ENCODE results near the gene TRAF3IP3. TPM values are rescaled to one million over a fixed set of nuclear protein-coding genes. Genes with fewer than 3 reads are reported as not detected.

The TRAF3IP3 gene
- total and polyA plus RNA-seq, 12 donors, result 0.45 to 8.0 (median 0.77) TPM

DNA sequence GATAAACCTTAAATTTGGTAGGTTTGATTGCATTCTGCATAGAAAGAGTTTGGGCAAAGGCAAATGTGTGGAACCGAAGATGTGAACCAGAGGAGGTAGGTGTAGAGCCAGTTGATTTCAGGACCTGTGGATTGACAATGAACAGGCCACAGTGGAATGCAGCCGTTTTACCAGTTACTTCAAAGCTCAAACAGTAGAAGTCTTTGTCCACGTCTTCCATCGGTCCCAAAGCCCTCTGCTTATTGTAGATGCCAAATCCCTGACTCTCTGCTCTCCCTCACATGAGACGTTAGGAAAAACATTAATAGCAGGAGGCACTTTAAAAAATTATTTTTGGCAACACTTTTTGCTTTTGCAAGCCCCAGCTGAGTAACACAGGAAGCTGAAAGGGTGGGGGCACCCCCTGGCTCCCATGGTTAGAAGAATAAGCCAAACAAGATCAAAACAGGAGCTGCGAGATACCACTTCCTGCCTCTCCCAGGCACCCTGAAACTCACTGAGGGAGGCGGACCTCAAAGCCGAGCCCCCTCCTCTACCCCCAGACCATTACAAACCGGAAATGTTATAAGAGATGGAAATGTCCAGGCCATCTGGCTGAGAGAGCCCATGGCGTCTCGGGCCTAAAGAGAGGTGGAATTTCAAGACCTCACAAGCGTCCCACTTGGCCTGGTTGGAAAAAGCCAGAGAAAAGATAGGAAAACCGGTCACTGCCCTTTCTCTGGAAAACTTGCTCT lies 13.5 kb downstream of the TRAF3IP3 start:
- Histone ChIP-seq H3K4me1 (peaks cover 8 to 48% (median 22%) of the 10 kb centered on the region in 9 donors), H3K4me3 (peak overlapping the region in 4 of 10 donors; percentile 1 to 45 (median 16))

DNA sequence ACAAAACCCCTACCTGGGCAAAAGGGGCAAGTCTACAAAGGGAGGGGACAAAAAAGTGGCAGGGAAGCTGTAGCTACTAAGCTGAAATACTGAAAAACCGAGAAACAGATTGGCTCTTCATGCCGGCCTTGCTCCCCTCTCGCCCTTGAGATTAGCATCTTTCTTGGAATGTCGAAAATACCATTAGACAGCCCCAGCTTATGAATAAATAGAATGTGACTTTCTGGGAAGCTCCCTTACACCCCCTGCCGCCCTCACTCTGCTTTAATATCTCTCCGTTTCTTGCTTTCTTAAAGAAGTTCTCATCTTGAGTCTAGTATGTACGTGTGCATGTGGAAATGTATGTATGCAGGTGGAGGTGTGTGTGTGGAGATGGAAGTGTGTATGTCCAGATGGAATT lies 14.1 kb downstream of the TRAF3IP3 start:
- 47 to 65% methylated on average over 7 of the region's 7 CpGs for WGBS, 2 donors
- Histone ChIP-seq H3K27me3 (no peaks in the 10 kb centered on the region), H3K4me1 (peaks cover 8 to 54% (median 22%) of the 10 kb centered on the region in 9 donors), H3K9me3 (no peaks in the 10 kb centered on the region), H3K36me3 (peaks cover 0 to 19% (median 0%) of the 10 kb centered on the region in 9 donors), H3K4me3 (peak overlapping the region in 4 of 10 donors; percentile 1 to 45 (median 16)), H3K27ac (peak overlapping the region; percentile 56 to 90 (median 80))
- no peak for DNase-seq
- intact Hi-C loops (cut with DNase I), result no loop called here
- no peak for ATAC-seq
- TF ChIP-seq, protein P1, sequence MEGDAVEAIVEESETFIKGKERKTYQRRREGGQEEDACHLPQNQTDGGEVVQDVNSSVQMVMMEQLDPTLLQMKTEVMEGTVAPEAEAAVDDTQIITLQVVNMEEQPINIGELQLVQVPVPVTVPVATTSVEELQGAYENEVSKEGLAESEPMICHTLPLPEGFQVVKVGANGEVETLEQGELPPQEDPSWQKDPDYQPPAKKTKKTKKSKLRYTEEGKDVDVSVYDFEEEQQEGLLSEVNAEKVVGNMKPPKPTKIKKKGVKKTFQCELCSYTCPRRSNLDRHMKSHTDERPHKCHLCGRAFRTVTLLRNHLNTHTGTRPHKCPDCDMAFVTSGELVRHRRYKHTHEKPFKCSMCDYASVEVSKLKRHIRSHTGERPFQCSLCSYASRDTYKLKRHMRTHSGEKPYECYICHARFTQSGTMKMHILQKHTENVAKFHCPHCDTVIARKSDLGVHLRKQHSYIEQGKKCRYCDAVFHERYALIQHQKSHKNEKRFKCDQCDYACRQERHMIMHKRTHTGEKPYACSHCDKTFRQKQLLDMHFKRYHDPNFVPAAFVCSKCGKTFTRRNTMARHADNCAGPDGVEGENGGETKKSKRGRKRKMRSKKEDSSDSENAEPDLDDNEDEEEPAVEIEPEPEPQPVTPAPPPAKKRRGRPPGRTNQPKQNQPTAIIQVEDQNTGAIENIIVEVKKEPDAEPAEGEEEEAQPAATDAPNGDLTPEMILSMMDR (IDR thresholded peaks at IDR 0.05), result peak in 1 of 9 donors; percentile 11

More for the DNA sequence above, 13.5 kb downstream of the TRAF3IP3 start:
- Histone ChIP-seq H3K27ac (peak overlapping the region; percentile 56 to 90 (median 80)), H3K36me3 (peaks cover 0 to 16% (median 0%) of the 10 kb centered on the region in 9 donors), H3K9me3 (no peaks in the 10 kb centered on the region), H3K27me3 (no peaks in the 10 kb centered on the region)
- DNase-seq, result peak; percentile 70 to 80
- intact Hi-C loops (cut with DNase I), result no loop called here
- 5 to 9% methylated on average over 13 of the region's 13 CpGs for WGBS, 2 donors
- TF ChIP-seq, protein P1 (IDR thresholded peaks at IDR 0.05), result no peak
- ATAC-seq, result peak; percentile 84 to 93 (median 90)

DNA sequence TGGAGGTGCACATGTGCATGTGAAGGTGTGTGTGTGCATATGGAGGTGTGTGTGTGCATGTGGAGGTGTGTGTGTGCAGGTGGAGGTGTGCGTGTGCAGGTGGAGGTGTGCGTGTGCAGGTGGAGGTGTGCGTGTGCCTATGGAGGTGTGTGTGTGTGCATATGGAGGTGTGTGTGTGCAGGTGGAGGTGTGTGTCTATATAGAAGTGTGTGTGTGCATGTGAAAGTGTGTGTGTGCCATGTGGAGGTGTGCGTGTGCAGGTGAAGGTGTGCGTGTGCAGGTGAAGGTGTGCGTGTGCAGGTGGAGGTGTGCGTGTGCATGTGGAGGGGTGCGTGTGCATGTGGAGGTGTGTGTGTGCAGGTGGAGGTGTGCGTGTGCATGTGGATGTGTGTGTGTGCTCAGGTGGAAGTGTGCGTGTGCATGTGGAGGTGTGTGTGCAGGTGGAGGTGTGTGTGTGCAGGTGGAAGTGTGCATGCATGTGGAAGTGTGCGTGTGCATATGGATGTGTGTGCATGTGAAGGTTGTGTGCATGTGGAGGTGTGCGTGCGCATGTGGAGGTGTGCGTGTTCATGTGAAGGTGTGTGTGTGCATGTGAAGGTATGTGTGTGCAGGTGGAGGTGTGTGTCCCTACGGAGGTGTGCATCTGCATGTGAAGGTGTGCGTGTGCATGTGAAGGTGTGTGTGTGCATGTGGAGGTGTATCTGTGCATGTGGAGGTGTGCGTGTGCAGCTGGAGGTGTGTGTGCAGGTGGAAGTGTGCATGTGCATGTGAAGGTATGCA lies 15.0 kb downstream of the TRAF3IP3 start:
- ATAC-seq, result no peak
- TF ChIP-seq, protein P1 (IDR thresholded peaks at IDR 0.05), result no peak
- Histone ChIP-seq H3K4me3 (peak overlapping the region in 1 of 10 donors; percentile 45), H3K36me3 (peaks cover 0 to 21% (median 0%) of the 10 kb centered on the region in 9 donors), H3K9me3 (no peaks in the 10 kb centered on the region), H3K4me1 (peaks cover 8 to 51% (median 22%) of the 10 kb centered on the region in 9 donors), H3K27me3 (no peaks in the 10 kb centered on the region), H3K27ac (no peak overlapping the region)
- intact Hi-C loops (cut with DNase I), result no loop called here
- whole genome bisulfite sequencing, 2 donors, result 96 to 97% methylated on average over 17 of the region's 17 CpGs
- no peak for DNase-seq

DNA sequence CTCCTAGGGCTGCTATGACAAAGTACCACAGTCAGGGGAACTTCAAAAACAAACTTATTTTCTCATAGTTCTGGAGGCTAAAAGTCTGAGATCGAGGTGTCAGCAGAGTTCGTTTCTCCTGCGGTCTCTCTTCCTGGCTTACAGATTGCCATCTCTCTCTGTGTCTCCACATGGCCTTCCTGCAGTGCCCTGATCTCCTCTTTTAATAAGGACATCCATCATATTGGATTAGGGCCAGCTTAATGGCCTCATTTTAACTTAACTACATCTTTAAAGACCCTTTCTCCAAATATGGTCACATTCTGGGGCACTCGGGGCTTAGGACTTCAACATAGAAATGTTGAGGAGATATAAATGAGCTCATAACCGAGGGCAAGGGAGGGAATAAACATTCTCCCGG lies 16.3 kb downstream of the TRAF3IP3 start:
- H3K4me3 ChIP-seq, result no peak overlapping the region
- TF ChIP-seq, protein P1 (IDR thresholded peaks at IDR 0.05), result no peak
- ATAC-seq (no peak), DNase-seq (no peak)
- no peaks in the 10 kb centered on the region for H3K9me3 ChIP-seq
- intact Hi-C loops (cut with DNase I), result no loop called here
- WGBS, 2 donors, result 48 to 56% methylated on average over 6 of the region's 6 CpGs
- H3K27ac ChIP-seq, result no peak overlapping the region
- H3K36me3 ChIP-seq, result peaks cover 0 to 34% (median 0%) of the 10 kb centered on the region in 9 donors
- no peaks in the 10 kb centered on the region for H3K27me3 ChIP-seq
- peaks cover 8 to 40% (median 22%) of the 10 kb centered on the region in 9 donors for H3K4me1 ChIP-seq

Data from heart right ventricle (tissue), 16 donors.